VCaP (cell line): ENCODE data around the gene P2RY11.

Source experiments
- H3K27ac ChIP-seq: fragments of 450-650 bp; 2 replicates; pipeline ENCODE4 v1.5.1; 2017
- TF ChIP-seq, protein P1 (sequence below): fragments of 450-650 bp; conservative IDR thresholded peaks from 2 replicates; pipeline ENCODE4 v1.5.1; 2017; ENCODE audit warnings: mild to moderate bottlenecking, moderate library complexity

P2RY11 gene

DNA sequence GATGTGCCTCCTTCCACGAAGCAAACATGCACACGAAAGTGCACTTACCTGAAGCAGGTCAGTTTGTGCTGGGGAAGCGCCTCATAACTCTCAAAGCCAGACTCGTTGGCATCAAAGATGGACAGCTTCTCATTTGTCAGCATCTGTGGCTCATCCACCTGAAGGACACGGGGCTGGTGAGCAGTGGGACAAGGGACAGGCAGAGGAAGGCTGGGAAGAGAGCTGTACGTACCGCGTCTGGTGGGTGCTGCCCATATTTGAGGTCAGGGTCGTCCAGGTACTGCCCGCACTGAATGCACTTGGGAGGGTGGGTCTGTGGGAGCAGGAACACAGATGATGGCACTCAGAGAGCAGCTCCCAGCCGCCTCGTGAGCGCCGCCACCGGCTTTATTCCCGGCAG, 48.1 kb downstream of the P2RY11 start:
- H3K27ac ChIP-seq: no peak overlapping the region
- TF ChIP-seq, protein P1, sequence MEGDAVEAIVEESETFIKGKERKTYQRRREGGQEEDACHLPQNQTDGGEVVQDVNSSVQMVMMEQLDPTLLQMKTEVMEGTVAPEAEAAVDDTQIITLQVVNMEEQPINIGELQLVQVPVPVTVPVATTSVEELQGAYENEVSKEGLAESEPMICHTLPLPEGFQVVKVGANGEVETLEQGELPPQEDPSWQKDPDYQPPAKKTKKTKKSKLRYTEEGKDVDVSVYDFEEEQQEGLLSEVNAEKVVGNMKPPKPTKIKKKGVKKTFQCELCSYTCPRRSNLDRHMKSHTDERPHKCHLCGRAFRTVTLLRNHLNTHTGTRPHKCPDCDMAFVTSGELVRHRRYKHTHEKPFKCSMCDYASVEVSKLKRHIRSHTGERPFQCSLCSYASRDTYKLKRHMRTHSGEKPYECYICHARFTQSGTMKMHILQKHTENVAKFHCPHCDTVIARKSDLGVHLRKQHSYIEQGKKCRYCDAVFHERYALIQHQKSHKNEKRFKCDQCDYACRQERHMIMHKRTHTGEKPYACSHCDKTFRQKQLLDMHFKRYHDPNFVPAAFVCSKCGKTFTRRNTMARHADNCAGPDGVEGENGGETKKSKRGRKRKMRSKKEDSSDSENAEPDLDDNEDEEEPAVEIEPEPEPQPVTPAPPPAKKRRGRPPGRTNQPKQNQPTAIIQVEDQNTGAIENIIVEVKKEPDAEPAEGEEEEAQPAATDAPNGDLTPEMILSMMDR: no peak

- H3K27ac ChIP-seq: no peak overlapping the region
- TF ChIP-seq, protein P1: no peak
Measured at GRCh38 chr19:10163536-10163935, 52.0 kb downstream of the P2RY11 start.
